ENCODE measurements around the gene AP4E1. TPM values are rescaled to one million over a fixed set of nuclear protein-coding genes. Genes with fewer than 3 reads are reported as not detected.

Gene AP4E1
- total RNA-seq, 3 donors from 2014 or later (not counting 1 experiment from before 2014, with no cell fraction given) = 13.1 to 14.5 (median 14.1) TPM

DNA sequence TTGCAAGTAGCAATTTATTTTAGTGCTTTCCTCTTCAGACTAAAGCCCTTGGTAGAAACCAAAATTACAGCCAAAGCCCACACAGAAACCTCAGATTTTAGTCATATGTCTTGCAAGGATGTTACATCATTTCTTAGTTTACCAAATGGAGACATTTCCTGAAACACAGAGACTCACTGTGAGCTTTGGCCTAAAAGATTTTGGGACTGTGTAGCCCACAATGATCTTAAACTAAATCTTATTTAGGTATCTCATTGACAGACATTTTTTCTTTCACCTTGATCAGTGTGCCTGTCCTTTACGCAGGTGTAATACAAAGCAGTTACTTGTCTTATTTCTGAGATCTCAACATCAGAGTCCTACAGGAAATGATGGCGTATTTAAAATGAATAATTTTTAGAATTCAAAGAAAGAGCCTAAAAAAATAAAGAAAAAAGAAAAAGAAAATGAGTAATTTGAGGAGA is 27.8 kb upstream of the AP4E1 start:
- WGBS (ENCODE audit: insufficient coverage) = 57% methylated on average over 1 of the region's 2 CpGs
- ATAC-seq = peak; percentile 51 to 72 (median 52)
- peaks cover 24% of the 10 kb centered on the region for H3K4me1 ChIP-seq (ENCODE audit: control insufficient read depth, insufficient read depth, low read length)

GRCh38 chr15:50881121-50882048 is 27.1 kb upstream of the AP4E1 start:
- H3K4me1 Mint-ChIP-seq = peaks cover 16 to 33% of the 10 kb centered on the region in 2 donors
- H3K4me3 Mint-ChIP-seq = no peak overlapping the region
- H3K4me1 ChIP-seq (ENCODE audit: control insufficient read depth, insufficient read depth, low read length) = peaks cover 26% of the 10 kb centered on the region
- H3K27ac ChIP-seq (ENCODE audit: low read length) = peak overlapping the region; percentile 76
- no peaks in the 10 kb centered on the region for H3K36me3 Mint-ChIP-seq
- no peaks in the 10 kb centered on the region for H3K9me3 Mint-ChIP-seq
- H3K27me3 ChIP-seq (ENCODE audit: control insufficient read depth, insufficient read depth, low read length) = no peaks in the 10 kb centered on the region
- no peak for DNase-seq
- no peaks in the 10 kb centered on the region for H3K27me3 Mint-ChIP-seq (ENCODE audit: low read depth in 2 of 2)
- no peaks in the 10 kb centered on the region for H3K9me3 ChIP-seq (ENCODE audit: control insufficient read depth, insufficient read depth, low read length)
- no peak for ATAC-seq
- TF ChIP-seq, protein P1, sequence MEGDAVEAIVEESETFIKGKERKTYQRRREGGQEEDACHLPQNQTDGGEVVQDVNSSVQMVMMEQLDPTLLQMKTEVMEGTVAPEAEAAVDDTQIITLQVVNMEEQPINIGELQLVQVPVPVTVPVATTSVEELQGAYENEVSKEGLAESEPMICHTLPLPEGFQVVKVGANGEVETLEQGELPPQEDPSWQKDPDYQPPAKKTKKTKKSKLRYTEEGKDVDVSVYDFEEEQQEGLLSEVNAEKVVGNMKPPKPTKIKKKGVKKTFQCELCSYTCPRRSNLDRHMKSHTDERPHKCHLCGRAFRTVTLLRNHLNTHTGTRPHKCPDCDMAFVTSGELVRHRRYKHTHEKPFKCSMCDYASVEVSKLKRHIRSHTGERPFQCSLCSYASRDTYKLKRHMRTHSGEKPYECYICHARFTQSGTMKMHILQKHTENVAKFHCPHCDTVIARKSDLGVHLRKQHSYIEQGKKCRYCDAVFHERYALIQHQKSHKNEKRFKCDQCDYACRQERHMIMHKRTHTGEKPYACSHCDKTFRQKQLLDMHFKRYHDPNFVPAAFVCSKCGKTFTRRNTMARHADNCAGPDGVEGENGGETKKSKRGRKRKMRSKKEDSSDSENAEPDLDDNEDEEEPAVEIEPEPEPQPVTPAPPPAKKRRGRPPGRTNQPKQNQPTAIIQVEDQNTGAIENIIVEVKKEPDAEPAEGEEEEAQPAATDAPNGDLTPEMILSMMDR (IDR thresholded peaks at IDR 0.05) = no peak
- H3K27ac Mint-ChIP-seq = peak overlapping the region; percentile 37 to 90
- H3K36me3 ChIP-seq (ENCODE audit: control insufficient read depth, insufficient read depth, low read length) = no peaks in the 10 kb centered on the region
- intact Hi-C loops (cut with micrococcal nuclease) = no loop called here
- WGBS (ENCODE audit: insufficient coverage) = 81% methylated on average over 5 of the region's 6 CpGs
- H3K4me3 ChIP-seq (ENCODE audit: low read length) = no peak overlapping the region

More for the DNA sequence above, 27.8 kb upstream of the AP4E1 start:
- Mint-ChIP-seq H3K27ac (peak overlapping the region; percentile 37 to 90), H3K36me3 (no peaks in the 10 kb centered on the region), H3K27me3 (ENCODE audit: low read depth in 2 of 2) (no peaks in the 10 kb centered on the region), H3K4me1 (peaks cover 17 to 30% of the 10 kb centered on the region in 2 donors), H3K9me3 (no peaks in the 10 kb centered on the region), H3K4me3 (no peak overlapping the region)
- intact Hi-C loops (cut with micrococcal nuclease) = no loop called here
- DNase-seq = peak in 1 of 2 donors; percentile 45
- TF ChIP-seq, protein P1 (IDR thresholded peaks at IDR 0.05) = no peak
- no peaks in the 10 kb centered on the region for H3K9me3 ChIP-seq (ENCODE audit: control insufficient read depth, insufficient read depth, low read length)
- H3K36me3 ChIP-seq (ENCODE audit: control insufficient read depth, insufficient read depth, low read length) = no peaks in the 10 kb centered on the region
- no peaks in the 10 kb centered on the region for H3K27me3 ChIP-seq (ENCODE audit: control insufficient read depth, insufficient read depth, low read length)
- no peak overlapping the region for H3K4me3 ChIP-seq (ENCODE audit: low read length)
- H3K27ac ChIP-seq (ENCODE audit: low read length) = peak overlapping the region; percentile 76

DNA sequence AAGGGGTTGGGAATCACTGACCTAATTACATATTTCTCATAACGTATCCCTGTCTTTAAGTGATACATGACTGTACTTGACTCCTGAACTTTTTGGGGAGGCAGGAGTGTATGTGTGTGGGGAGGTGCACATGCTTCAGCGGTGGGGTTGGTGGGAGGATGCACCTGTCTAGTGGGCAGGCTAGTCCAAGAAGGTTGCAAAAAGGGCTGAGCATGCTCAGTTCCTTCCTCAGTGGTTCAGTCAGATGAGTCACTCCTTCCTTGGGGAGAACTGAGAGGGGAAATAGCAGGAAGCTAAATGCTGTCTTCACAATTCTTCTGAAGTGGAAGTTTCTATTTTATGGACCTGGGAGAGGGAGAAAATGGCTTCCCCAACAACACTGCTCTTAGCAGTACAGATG is 24.6 kb upstream of the AP4E1 start:
- Histone ChIP-seq H3K9me3 (ENCODE audit: control insufficient read depth, insufficient read depth, low read length) (no peaks in the 10 kb centered on the region), H3K36me3 (ENCODE audit: control insufficient read depth, insufficient read depth, low read length) (no peaks in the 10 kb centered on the region), H3K4me3 (ENCODE audit: low read length) (no peak overlapping the region), H3K27ac (ENCODE audit: low read length) (no peak overlapping the region), H3K4me1 (ENCODE audit: control insufficient read depth, insufficient read depth, low read length) (peaks cover 23% of the 10 kb centered on the region), H3K27me3 (ENCODE audit: control insufficient read depth, insufficient read depth, low read length) (no peaks in the 10 kb centered on the region)
- Mint-ChIP-seq H3K27ac (no peak overlapping the region), H3K9me3 (no peaks in the 10 kb centered on the region), H3K27me3 (ENCODE audit: low read depth in 2 of 2) (no peaks in the 10 kb centered on the region), H3K4me3 (no peak overlapping the region), H3K36me3 (no peaks in the 10 kb centered on the region), H3K4me1 (peaks cover 5 to 20% of the 10 kb centered on the region in 2 donors)
- TF ChIP-seq, protein P1 (IDR thresholded peaks at IDR 0.05) = no peak
- intact Hi-C loops (cut with micrococcal nuclease) = no loop called here
- ATAC-seq (no peak), DNase-seq (peak in 1 of 2 donors; percentile 17)
- WGBS (ENCODE audit: insufficient coverage) = 36% methylated on average over 2 of the region's 2 CpGs
